ENCODE measurements around the gene KHDRBS1.
"Not testable (repeated sequence)": the region's sequence is repeated elsewhere in the genome, so short reads cannot be mapped to it uniquely, and the experiment has no call there.

The KHDRBS1 gene

GRCh38 chr1:32013386-32014198 is at the start of gene KHDRBS1:
Gene KHDRBS1, plus strand, starts transcription at chr1:32013868. Its CDS starts 128 bp downstream, at chr1:32013996.
- peak; percentile 99 for DNase-seq (ENCODE audit: low read depth, low spot score)

DNA sequence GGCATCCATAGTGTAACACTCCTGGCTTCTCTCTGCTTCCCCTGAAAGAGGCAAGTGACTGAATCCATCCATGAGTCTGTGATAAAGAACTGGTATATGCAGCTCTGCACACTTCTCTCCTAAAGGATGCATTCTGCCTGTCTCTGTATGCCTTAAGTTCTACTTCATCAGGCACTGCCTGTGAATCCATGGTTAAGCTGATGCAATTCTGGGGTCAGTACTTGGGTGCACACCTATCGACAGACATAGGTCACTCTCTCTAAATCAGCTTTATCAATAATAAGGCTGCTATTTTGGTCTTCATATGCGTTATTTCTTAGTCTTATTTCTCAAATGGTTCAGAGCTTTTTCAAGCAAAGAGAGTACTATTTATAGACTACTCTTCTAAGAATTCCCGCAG is 42.8 kb upstream of the KHDRBS1 start:
- DNase-seq (ENCODE audit: low read depth, low spot score): no peak

DNA sequence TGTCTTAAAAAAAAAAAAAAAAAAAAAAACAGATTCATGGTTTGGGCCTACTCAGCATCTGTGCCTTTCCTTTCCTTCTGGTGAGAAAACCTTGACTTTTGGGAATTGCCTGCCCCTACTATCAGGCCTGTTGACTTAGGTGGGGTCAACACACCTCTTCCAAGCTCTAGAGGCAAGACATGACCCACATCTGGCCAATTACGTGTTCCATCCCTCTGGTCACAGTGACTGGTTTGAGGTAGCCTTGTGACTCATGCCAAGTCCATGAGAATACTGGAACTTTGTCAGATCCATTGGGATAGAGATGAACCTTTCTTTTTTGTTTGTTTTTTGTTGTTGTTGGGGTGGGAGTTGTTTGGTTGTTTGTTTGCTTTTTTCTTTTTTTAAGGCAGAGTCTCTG is 37.3 kb upstream of the KHDRBS1 start:
- DNase-seq (ENCODE audit: low read depth, low spot score): no peak

DNA sequence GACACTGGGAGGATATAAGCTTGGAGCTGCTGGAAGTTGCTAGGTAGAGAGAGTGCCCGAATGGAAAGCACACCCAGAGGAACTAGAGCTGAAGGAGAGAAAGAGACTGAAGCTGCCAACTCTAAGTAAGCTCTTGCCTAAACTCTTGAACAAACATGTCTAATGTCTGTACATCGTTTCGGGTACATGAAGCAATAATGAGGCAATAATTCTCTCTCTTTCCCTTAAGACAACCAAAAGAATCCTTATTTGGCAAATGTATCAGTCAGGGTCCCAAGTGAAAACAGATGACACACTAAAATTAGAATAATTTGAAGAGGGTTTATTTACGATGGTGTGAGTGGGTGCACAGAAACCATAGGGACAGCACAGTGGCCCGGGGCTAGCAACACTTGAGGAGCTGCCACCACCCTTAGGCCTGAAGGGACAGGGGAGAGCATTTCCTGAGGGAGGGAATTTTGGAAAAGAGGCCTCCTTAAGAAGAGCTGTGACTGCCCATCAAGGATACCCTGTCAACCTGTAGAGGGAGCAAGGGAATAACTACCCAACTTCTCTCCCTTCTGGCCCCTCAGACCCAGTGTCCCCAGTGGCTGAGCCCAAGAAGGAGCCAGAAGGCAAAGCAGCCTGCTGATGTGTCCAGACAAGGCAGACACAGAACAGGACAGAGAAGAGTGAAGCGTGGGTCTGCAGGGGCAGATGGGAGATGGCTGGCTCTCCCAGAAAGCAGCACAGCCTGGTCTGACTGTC is 36.1 kb upstream of the KHDRBS1 start:
- peak; percentile 87 for DNase-seq (ENCODE audit: low read depth, low spot score)

GRCh38 chr1:31978843-31979400 is 34.7 kb upstream of the KHDRBS1 start:
- DNase-seq (ENCODE audit: low read depth, low spot score): peak; percentile 79

GRCh38 chr1:31980835-31981455 is 32.7 kb upstream of the KHDRBS1 start:
- no peak for DNase-seq (ENCODE audit: low read depth, low spot score)

GRCh38 chr1:31981456-31981839 is 32.2 kb upstream of the KHDRBS1 start:
- DNase-seq (ENCODE audit: low read depth, low spot score): no peak

DNA sequence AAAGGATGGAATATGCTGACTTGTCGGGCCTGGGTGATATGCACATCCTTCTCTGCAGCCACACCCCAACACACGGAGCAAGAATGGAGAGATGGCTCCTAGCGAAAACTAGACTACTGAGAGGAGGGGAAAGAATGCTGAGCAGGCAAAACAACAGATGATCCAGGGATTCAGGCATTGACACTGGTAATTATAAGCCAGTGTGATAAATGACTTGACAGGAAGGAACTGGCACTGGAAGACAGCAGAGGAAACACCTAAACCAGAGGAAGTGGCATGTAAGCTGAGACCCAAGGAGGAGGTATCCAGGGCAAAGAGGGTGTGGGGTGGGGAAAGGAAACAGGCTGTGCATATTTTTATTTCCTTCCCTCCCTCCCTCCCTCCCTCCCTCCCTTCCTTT is 31.7 kb upstream of the KHDRBS1 start:
- DNase-seq (ENCODE audit: low read depth, low spot score): no peak

DNA sequence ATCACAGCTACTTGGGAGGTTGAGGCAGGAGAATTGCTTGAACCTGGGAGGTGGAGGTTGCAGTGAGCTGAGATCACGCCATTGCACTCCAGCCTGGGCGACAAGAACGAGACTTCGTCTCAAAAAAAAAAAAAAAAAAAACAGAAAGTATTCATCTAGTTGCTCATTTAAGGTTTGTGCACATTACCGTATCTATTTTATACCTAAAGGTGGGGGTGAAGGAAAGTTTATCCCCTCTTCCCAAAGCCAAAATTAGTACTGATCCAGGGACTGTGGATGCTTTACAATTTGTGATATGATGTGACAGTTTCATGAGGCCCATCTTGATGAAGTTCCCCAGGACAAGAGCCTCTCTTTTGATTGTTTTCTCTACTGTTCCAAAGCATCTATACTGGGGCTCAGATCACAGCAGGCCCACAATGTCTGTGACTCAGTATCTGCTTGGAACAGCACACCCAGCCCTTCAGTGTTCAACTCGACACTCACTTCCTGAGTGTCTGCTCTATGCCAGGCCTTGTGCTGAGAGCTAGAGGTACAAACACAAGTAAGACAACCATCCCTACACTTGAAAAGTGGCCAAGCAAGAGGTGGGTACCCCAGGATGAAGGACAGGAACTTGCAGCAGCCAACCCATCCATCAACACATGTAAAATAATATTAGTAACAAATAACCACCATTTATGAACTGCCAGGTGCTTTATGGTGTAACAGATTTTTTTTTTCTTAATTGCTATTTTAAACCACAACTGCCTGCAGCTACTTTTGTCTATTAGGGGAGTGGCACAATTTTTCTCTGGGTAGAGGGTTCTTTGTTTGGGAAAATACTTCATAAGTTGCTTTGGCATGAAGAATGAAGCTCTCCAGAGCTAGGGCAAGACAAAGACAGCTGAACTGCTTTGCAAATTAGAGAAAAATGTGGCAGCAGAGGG is 29.0 kb upstream of the KHDRBS1 start:
- DNase-seq (ENCODE audit: low read depth, low spot score): no peak

GRCh38 chr1:31985430-31985829 is 28.2 kb upstream of the KHDRBS1 start:
- DNase-seq (ENCODE audit: low read depth, low spot score): no peak

DNA sequence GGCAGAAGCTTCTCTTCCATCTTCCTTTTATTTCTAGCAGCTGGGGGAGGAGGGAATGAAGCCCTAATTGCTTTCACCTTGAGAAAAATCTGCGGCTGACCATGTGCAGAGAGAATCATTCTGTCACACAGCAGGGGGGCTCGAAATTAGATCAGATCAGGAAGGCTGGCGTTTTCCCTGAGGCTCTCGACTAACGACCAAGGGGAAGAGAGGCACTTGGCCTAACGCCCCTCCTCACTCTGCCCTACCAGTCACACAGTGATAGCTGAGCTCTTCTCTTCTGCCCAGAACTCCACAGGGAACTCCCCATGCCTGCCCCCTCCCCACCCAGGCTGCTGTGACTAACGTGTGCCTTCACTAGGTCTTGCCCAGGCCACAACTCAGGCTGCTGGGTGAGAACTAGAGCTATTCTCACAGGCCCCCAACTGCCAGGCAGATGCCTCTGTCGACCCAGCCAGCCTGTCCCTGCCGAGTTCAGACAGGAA is 26.5 kb upstream of the KHDRBS1 start:
- peak; percentile 42 for DNase-seq (ENCODE audit: low read depth, low spot score)

DNA sequence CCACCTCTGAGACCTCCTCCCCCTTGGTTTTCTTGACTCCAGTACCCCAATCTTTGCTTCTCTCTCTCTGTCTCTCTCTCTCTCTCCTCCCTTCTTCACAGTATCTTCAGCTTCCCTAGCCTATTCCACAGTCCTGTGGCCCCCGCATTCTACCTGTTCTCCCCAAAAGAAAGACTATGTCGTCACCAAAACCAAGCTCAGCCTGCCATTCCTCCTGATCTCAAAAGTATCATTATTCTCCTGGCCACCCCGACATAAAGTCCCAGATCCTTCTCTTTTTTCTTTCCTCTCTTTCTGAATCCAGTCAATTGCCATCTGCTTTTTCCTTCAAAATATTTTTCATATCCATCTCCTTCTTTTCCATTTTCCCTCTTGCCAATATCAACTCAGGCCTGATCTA is 23.7 kb upstream of the KHDRBS1 start:
- no peak for DNase-seq (ENCODE audit: low read depth, low spot score)

GRCh38 chr1:31991182-31991581 is 22.5 kb upstream of the KHDRBS1 start:
- DNase-seq (ENCODE audit: low read depth, low spot score): no peak

GRCh38 chr1:31995263-31995662 is 18.4 kb upstream of the KHDRBS1 start:
- no peak for DNase-seq (ENCODE audit: low read depth, low spot score)

GRCh38 chr1:31996121-31996520 is 17.5 kb upstream of the KHDRBS1 start:
- not testable (repeated sequence) for DNase-seq (ENCODE audit: low read depth, low spot score)

- DNase-seq (ENCODE audit: low read depth, low spot score): no peak
Observed at GRCh38 chr1:32001863-32002262, 11.8 kb upstream of the KHDRBS1 start.

- not testable (repeated sequence) for DNase-seq (ENCODE audit: low read depth, low spot score)
Observed at GRCh38 chr1:32002285-32002684, 11.4 kb upstream of the KHDRBS1 start.

GRCh38 chr1:32005522-32005921 is 8.1 kb upstream of the KHDRBS1 start:
- no peak for DNase-seq (ENCODE audit: low read depth, low spot score)

DNA sequence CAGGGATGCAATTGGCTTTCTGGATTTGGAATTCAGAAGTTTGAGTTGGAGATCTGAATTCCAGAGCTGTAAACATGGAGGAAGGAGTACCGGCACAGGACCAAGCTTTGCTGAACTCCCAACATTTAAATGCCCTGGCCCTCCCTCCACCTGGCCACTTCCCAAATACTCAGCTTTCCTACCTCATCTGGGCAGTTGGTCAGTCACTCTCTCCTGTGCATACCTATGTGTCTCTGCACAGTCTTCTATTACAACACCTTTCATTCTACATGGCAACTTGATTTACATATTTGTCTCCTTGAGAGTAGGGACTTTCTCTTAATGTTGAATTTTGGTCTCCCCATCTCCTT is 6.1 kb upstream of the KHDRBS1 start:
- no peak for DNase-seq (ENCODE audit: low read depth, low spot score)

DNA sequence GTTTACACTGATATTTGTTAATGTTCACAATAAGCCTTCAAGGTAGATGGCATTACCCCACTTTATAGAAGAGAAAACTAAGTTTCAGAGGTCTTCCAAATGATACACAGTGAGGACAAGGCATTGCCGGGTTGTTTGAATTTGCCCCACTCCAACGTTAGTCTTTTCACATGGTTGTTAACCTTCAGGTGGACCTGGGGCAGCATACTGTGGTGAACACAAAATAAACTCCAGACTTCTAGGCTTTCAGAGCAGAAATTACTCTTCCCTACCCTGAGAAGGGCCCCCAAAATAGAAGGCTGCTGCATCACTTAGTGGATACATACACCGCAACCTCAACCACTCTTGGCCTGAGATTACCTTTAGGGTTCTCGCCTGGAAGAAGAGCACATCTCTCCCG is 3.4 kb upstream of the KHDRBS1 start:
- no peak for DNase-seq (ENCODE audit: low read depth, low spot score)

All from ELF-1 (cell line).